Panc1 (cell line): ENCODE data around the gene OASL. TPM values are rescaled to one million over a fixed set of nuclear protein-coding genes. Genes with fewer than 3 reads are reported as not detected.

Source experiments
- ATAC-seq: fragments of 200-7000 bp; cut with Tn5 transposase; 2 replicates; pipeline ENCODE4 v1.9.1; 2020; ENCODE audit warnings: mild to moderate bottlenecking, moderate library complexity
- BruUV-seq: library from RNA; stranded (reverse); fragments of 400-500 nt; replicated peaks from 2 replicates; lab custom pipeline; 2021; lab: Mats Ljungman, UMichigan
- CTCF ChIA-PET: fragments of 300-600 bp; sonication (Branson Sonifier 250); formaldehyde crosslinking; loops from one replicate; lab custom pipeline; 2022; ENCODE audit warnings: antibody characterized with exemption; lab: Charles Lee
- POLR2A ChIA-PET: fragments of 300-600 bp; sonication (Branson Sonifier 250); formaldehyde crosslinking; loops from one replicate; lab custom pipeline; 2022; ENCODE audit warnings: antibody characterized with exemption; lab: Charles Lee
- DNase-seq: peaks from one replicate; pipeline ENCODE4 v3.0.0-alpha.2; 2010; ENCODE audit warnings: low read depth, low spot score
- H3K27ac ChIP-seq: 2 replicates; pipeline ENCODE4 v1.5.1; 2011; ENCODE audit warnings: mild to moderate bottlenecking, low read length, inconsistent platforms
- H3K27me3 ChIP-seq: fragments of 200-500 bp; sonication (Bioruptor generic); 2 replicates; pipeline ENCODE4 v1.6.0; 2014; ENCODE audit warnings: low read length, inconsistent platforms; ENCODE audit not compliant: control insufficient read depth, insufficient read depth
- H3K36me3 ChIP-seq: fragments of 200-500 bp; sonication (Bioruptor generic); 2 replicates; pipeline ENCODE4 v1.5.1; 2014; ENCODE audit warnings: inconsistent platforms, mild to moderate bottlenecking, low read length, moderate library complexity; ENCODE audit not compliant: control insufficient read depth, insufficient read depth
- H3K4me1 ChIP-seq: 2 replicates; pipeline ENCODE4 v1.5.1; 2011; ENCODE audit warnings: inconsistent platforms, mild to moderate bottlenecking, low read length, moderate library complexity; ENCODE audit not compliant: control insufficient read depth, insufficient read depth
- H3K4me3 ChIP-seq, 2 experiments: 2 replicates each; pipeline ENCODE4 v1.5.1; 2011 to 2012; ENCODE audit warnings: low read depth in 2 of 2, low read length in 2 of 2, mild to moderate bottlenecking in 2 of 2, inconsistent platforms in 1 of 2, moderate library complexity in 1 of 2
- H3K9me3 ChIP-seq: fragments of 200-500 bp; sonication (Bioruptor generic); 2 replicates; pipeline ENCODE4 v1.5.1; 2014; ENCODE audit warnings: low read depth, mild to moderate bottlenecking, inconsistent platforms, low read length, moderate library complexity; ENCODE audit not compliant: control insufficient read depth, insufficient read depth
- CTCF ChIP-seq: fragments of 450-650 bp; IDR thresholded peaks from 2 replicates; pipeline ENCODE4 v1.5.1; 2017; ENCODE audit warnings: mild to moderate bottlenecking
- POLR2AphosphoS5 ChIP-seq: IDR thresholded peaks from 2 replicates; pipeline ENCODE4 v1.6.1; 2012; ENCODE audit warnings: mild to moderate bottlenecking, low read depth, low read length, moderate library complexity
- REST ChIP-seq, 2 experiments: IDR thresholded peaks; 2 replicates each; pipeline ENCODE4 v1.6.1; 2011 to 2012; ENCODE audit warnings: low read depth in 2 of 2, control low read depth in 1 of 2, low read length in 1 of 2, mild to moderate bottlenecking in 1 of 2, moderate library complexity in 1 of 2; ENCODE audit not compliant: insufficient read depth in 1 of 2
- SIN3A ChIP-seq: IDR thresholded peaks from 2 replicates; pipeline ENCODE4 v1.6.1; 2012; ENCODE audit warnings: low read depth, mild to moderate bottlenecking, low read length, moderate library complexity, borderline replicate concordance; ENCODE audit not compliant: insufficient read depth
- TCF7L2 ChIP-seq: IDR thresholded peaks from 2 replicates; pipeline ENCODE4 v1.6.1; 2011; ENCODE audit warnings: mild to moderate bottlenecking, low read depth, low read length, inconsistent platforms
- in situ Hi-C: cut with HindIII; loops from 2 replicates; pipeline ENCODE4 v1.10.0; 2016; ENCODE audit warnings: low sequenced_read_pairs, low pct_unique_long_range_greater_than_20kb
- intact Hi-C: fragments of 100-400 bp; cut with micrococcal nuclease; formaldehyde crosslinking; loops from one replicate; pipeline ENCODE4 v1.10.0; 2022; ENCODE audit not compliant: unreplicated experiment
- total RNA-seq: library from RNA; stranded (reverse); gene quantifications from one replicate; pipeline ENCODE4 v1.2.1, GENCODE V29; 2021; ENCODE audit not compliant: unreplicated experiment

The OASL gene
- total RNA-seq, 1 experiment from 2014 or later = 21.1 TPM

- Histone ChIP-seq H3K27me3 (no peaks in the 10 kb centered on the region), H3K4me1 (no peaks in the 10 kb centered on the region), H3K27ac (no peak overlapping the region), H3K4me3 (no peak overlapping the region), H3K9me3 (no peaks in the 10 kb centered on the region), H3K36me3 (no peaks in the 10 kb centered on the region)
- no peak for TF ChIP-seq SIN3A
- TF ChIP-seq POLR2AphosphoS5 = no peak
- no peak for TF ChIP-seq TCF7L2
- no peak for TF ChIP-seq REST (IDR thresholded peaks at IDR 0.05; ENCODE audit: insufficient read depth in 1 of 2, low read depth in 2 of 2, low read length in 1 of 2)
- TF ChIP-seq CTCF = no peak
- ATAC-seq (no peak), DNase-seq (no peak)
- in situ Hi-C loops = no loop called here
- BruUV-seq = no TSS peak
- ChIA-PET CTCF (no interaction called here), POLR2A (no interaction called here)
- intact Hi-C loops = no loop called here
Measured at GRCh38 chr12:120994059-120994458, 45.0 kb downstream of the OASL start.

- H3K4me1 ChIP-seq = no peaks in the 10 kb centered on the region
- no TSS peak for BruUV-seq
- TF ChIP-seq SIN3A (no peak), TCF7L2 (no peak), CTCF (no peak), POLR2AphosphoS5 (no peak), REST (IDR thresholded peaks at IDR 0.05; ENCODE audit: insufficient read depth in 1 of 2, low read depth in 2 of 2, low read length in 1 of 2) (no peak)
- intact Hi-C loops (no loop called here), in situ Hi-C loops (no loop called here)
- ATAC-seq = no peak
- ChIA-PET POLR2A (no interaction called here), CTCF (no interaction called here)
- no peaks in the 10 kb centered on the region for H3K27me3 ChIP-seq
- H3K36me3 ChIP-seq = no peaks in the 10 kb centered on the region
- no peaks in the 10 kb centered on the region for H3K9me3 ChIP-seq
- DNase-seq = no peak
- no peak overlapping the region for H3K4me3 ChIP-seq
- H3K27ac ChIP-seq = no peak overlapping the region
Measured at GRCh38 chr12:120993496-120993895, 45.5 kb downstream of the OASL start.
